HUES6 (cell line): ENCODE measurements around the gene HM13.
"Not testable (repeated sequence)": the region's sequence is repeated elsewhere in the genome, so short reads cannot be mapped to it uniquely, and the experiment has no call there.

ENCODE experiments used
- H3K27ac ChIP-seq: 2 replicates; pipeline ENCODE4 v1.7.0; 2013; ENCODE audit warnings: low read depth, mild to moderate bottlenecking, low read length, inconsistent platforms
- H3K27me3 ChIP-seq: 2 replicates; pipeline ENCODE4 v1.6.1; 2013; ENCODE audit warnings: low read length; ENCODE audit not compliant: control insufficient read depth, insufficient read depth
- H3K36me3 ChIP-seq: 2 replicates; pipeline ENCODE4 v1.6.1; 2013; ENCODE audit warnings: low read length; ENCODE audit not compliant: control insufficient read depth, insufficient read depth
- H3K4me1 ChIP-seq: 2 replicates; pipeline ENCODE4 v1.6.1; 2013; ENCODE audit warnings: low read length; ENCODE audit not compliant: control insufficient read depth, insufficient read depth
- H3K4me3 ChIP-seq: 2 replicates; pipeline ENCODE4 v1.5.1; 2013; ENCODE audit warnings: low read depth, low read length
- H3K9ac ChIP-seq: one replicate; pipeline ENCODE4 v1.6.1; 2013; ENCODE audit warnings: mild to moderate bottlenecking, low read length
- H3K9me3 ChIP-seq: 2 replicates; pipeline ENCODE4 v1.6.1; 2013; ENCODE audit warnings: low read depth, low read length; ENCODE audit not compliant: control insufficient read depth, insufficient read depth

HM13 gene

DNA sequence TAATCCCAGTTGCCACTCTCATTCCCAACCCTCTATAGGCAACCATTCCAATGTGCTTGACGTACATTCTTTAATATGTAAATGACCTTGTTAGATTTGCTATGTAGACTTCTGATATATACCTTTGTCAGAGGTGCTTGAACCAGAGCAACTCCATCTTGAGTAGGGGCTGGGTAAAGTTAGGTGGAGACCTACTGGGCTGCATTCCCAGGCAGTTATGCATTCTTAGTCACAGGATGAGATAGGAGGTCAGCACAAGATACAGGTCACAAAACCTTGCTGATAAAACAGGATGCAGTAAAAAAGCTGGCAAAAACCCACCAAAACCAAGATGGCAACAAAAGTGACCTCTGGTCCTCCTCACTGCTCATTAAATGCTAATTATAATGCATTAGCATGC, 8.3 kb upstream of the HM13 start:
- H3K4me3 ChIP-seq, result no peak overlapping the region
- H3K9me3 ChIP-seq, result peaks cover 16% of the 10 kb centered on the region; the same call in 1 of the 2 replicates
- H3K36me3 ChIP-seq, result no peaks in the 10 kb centered on the region

DNA sequence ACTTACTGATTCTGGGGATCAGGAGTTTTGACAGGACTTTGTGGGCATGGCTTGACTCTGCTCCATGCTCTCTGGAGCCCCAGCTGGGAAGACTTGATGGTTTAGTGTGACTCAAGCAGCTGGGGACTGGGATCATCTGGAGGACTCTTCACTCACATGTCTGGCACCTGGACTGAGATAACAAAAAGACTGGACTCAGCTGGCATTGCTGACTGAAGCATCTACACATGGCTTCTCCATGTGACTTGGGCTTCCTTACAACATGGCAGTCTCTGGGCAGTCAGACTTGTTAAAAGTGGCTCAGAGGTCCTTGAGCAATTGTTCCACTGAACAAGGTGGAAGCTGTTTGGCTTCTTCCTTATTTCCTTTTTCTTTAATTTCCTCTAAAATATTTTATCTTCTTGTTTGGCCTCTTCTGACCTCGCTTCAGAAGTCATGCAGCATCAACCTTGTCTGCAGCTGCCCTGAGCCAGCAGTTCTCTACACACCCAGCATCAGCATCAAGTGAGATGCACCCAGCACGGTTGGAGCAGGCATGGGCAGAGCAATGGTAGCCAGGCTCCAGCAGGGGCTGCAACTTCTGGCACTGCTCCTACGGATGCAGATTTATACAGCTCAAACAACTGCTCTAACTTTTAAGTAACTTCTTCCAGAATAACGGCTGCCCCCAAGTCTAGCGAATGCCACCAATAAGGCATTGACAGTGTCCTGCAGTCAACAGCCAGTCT, 5.6 kb upstream of the HM13 start:
- H3K9me3 ChIP-seq, result peaks cover 14% of the 10 kb centered on the region; the same call in 1 of the 2 replicates
- H3K27me3 ChIP-seq, result no peaks in the 10 kb centered on the region; the same call in 1 of the 2 replicates
- H3K4me1 ChIP-seq, result peaks cover 5% of the 10 kb centered on the region; the same call in 1 of the 2 replicates
- no peaks in the 10 kb centered on the region for H3K36me3 ChIP-seq
- no peak overlapping the region for H3K27ac ChIP-seq
- no peak overlapping the region for H3K4me3 ChIP-seq
- H3K9ac ChIP-seq, result no peak overlapping the region

More for the DNA sequence above, 8.3 kb upstream of the HM13 start:
- Histone ChIP-seq H3K27me3 (no peaks in the 10 kb centered on the region; the same call in 1 of the 2 replicates), H3K27ac (no peak overlapping the region), H3K9ac (no peak overlapping the region), H3K4me1 (peaks cover 5% of the 10 kb centered on the region; the same call in 1 of the 2 replicates)

DNA sequence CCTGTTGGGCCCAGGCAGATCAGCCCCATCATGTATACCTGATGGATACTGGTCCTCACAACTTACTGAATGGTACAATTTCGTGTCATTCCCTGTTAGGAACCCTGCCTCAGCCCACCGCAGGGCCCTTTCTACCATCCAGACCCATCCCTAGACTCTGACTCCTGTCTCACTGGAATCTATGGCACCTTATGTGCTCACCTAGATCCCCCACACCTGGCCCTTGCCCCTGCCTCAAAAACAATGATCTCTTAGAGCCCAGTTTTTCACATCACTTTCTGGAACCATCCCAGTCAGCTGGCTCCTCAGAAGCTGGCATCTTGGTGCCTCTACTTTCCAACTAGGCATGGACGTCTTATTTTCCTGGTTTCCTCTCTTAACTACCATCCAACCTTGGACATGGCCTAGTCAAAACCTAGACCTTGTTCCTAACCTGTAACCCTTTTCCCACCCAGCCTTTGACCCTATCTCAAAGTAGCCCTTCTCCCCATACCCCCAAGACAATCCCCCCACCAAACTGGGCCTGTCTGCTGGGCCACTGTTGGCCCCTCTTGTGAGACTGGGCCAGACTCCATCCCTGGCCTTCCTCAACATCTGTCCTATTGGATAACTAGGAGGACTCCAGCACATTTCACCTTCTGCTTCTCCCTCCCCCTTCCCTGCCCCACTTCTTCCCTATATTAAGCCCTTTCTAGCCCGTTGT, 981 bp downstream of the HM13 start:
- H3K4me3 ChIP-seq, result peak overlapping the region; percentile 82
- H3K27me3 ChIP-seq, result no peaks in the 10 kb centered on the region
- H3K4me1 ChIP-seq, result peaks cover 22% of the 10 kb centered on the region
- H3K27ac ChIP-seq, result peak overlapping the region; percentile 42; the same call in 1 of the 2 replicates
- peak overlapping the region; percentile 94 for H3K9ac ChIP-seq
- H3K9me3 ChIP-seq, result no peaks in the 10 kb centered on the region; the same call in 1 of the 2 replicates
- H3K36me3 ChIP-seq, result peaks cover 22% of the 10 kb centered on the region

DNA sequence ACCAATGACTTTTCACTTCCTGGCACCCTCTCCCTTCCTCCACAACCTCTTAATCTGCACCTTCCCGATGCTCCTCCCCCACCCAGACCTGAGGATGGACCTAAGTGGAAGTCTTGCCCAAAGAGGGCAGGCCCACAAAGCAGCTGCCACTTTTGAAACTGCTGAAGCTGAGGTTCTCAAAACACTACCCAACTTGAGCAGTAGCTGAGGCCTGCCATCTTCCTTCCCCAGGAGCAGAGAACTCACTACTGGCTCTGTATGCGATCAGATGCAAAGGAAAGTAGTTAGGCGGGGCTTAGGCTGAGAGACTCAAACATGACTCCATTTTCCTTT, 1.5 kb downstream of the HM13 start:
- Histone ChIP-seq H3K27ac (no peak overlapping the region), H3K36me3 (peaks cover 25% of the 10 kb centered on the region), H3K27me3 (no peaks in the 10 kb centered on the region), H3K9me3 (no peaks in the 10 kb centered on the region), H3K4me3 (peak overlapping the region; percentile 82), H3K4me1 (peaks cover 22% of the 10 kb centered on the region), H3K9ac (no peak overlapping the region)

DNA sequence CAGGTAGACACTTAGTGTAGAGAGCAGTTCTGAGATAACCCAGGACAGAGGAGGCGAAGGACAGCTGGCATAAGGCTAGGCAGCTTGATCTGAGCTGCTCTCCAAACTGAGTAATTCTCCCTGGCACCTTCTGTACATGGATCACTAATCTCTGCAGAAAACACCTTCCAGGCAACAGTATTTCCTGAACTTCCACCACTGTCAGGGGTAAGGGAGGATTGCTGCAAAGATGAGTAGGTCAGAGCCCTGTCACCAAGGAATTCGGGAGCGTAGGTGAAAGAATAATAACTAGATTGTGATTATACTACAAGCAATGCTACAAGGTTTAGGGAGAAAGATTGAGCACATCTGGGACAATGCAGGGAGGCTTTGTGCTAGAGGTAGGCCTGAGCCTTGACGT, 1.9 kb downstream of the HM13 start:
- Histone ChIP-seq H3K36me3 (peaks cover 28% of the 10 kb centered on the region), H3K27ac (no peak overlapping the region), H3K27me3 (no peaks in the 10 kb centered on the region), H3K4me3 (peak overlapping the region; percentile 82), H3K9me3 (no peaks in the 10 kb centered on the region), H3K9ac (no peak overlapping the region), H3K4me1 (peaks cover 22% of the 10 kb centered on the region)

DNA sequence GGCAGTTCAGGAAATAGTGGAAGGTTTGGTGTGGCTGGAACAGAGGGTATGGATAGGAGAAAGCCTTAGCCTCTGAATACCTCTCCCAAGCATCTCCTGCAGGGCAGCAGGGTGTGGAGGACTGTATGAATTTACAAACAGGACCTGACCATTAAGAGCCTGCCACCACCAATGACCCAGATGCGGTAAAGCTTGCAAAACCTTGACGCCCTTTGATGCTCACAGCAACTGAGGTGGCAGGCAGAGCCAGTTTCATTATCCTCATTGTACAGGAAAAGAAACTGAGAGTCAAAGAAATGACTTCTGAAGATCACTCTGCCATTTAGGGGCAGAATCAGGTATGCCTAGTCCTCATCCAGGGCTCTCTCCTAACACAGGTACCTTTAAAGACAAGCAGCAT, 2.4 kb downstream of the HM13 start:
- peaks cover 22% of the 10 kb centered on the region for H3K4me1 ChIP-seq
- H3K27ac ChIP-seq, result no peak overlapping the region
- no peak overlapping the region for H3K4me3 ChIP-seq
- peaks cover 28% of the 10 kb centered on the region for H3K36me3 ChIP-seq
- no peaks in the 10 kb centered on the region for H3K9me3 ChIP-seq
- H3K9ac ChIP-seq, result no peak overlapping the region
- H3K27me3 ChIP-seq, result no peaks in the 10 kb centered on the region

DNA sequence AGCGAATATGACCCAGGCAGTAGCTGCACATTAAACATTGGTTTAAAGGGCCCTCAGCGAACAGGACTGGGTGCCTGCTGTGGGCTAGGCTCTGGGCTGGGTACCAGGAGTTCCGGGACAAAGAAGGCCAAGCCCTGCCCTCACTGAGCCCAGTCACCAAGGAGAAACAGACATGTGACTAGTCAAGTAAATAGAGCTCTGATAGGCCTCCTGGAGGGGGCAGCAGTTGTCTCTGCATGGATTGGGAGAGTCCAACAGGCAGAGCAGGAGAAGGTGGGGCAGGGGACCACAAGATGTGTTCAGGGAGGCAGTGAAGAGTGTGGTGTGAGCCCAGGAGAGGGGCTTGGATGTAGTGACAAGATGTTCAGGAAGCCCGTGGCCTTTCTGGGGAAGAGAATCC, 3.1 kb downstream of the HM13 start:
- Histone ChIP-seq H3K9ac (no peak overlapping the region), H3K36me3 (peaks cover 31% of the 10 kb centered on the region), H3K4me1 (peaks cover 22% of the 10 kb centered on the region), H3K9me3 (no peaks in the 10 kb centered on the region), H3K27ac (no peak overlapping the region), H3K27me3 (no peaks in the 10 kb centered on the region), H3K4me3 (no peak overlapping the region)

DNA sequence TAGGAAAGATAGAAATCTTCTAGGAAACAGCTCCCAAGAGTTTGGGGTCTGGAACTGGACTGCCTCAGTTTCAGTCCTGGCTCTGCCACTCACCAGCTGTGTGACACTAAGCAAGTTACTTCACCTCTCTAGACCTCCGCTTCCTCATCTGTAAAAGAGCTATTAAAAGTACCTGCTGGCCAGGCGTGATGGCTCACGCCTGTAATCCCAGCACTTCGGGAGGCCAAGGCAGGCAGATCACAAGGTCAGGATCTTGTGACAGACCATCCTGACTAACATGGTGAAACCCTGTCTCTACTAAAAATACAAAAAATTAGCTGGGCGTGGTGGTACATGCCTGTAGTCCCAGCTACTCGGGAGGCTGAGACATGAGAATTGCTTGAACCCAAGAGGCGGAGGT, 7.0 kb downstream of the HM13 start:
- H3K4me1 ChIP-seq, H3K9ac ChIP-seq, H3K27me3 ChIP-seq, H3K4me3 ChIP-seq, H3K27ac ChIP-seq, H3K9me3 ChIP-seq: not testable (repeated sequence)
- H3K36me3 ChIP-seq, result peaks cover 42% of the 10 kb centered on the region

DNA sequence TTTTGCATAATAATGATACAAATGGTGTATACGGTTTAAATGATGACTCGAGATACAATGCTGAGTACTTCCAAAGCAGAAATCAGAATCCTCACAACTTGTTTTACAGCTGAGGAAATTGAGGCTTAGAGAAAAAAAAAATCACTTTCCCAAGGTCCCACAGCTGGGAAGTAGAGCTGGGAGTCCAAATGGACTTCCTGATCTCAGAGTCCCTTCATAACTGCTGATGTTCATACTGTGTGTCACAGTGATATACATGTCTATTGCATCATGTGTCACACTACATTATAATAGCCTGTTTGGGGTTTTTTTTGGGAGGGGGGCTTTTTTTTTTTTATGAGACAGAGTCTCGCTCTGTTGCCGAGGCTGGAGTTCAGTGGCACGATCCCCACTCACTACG, 8.5 kb downstream of the HM13 start:
- H3K27me3 ChIP-seq, result no peaks in the 10 kb centered on the region

DNA sequence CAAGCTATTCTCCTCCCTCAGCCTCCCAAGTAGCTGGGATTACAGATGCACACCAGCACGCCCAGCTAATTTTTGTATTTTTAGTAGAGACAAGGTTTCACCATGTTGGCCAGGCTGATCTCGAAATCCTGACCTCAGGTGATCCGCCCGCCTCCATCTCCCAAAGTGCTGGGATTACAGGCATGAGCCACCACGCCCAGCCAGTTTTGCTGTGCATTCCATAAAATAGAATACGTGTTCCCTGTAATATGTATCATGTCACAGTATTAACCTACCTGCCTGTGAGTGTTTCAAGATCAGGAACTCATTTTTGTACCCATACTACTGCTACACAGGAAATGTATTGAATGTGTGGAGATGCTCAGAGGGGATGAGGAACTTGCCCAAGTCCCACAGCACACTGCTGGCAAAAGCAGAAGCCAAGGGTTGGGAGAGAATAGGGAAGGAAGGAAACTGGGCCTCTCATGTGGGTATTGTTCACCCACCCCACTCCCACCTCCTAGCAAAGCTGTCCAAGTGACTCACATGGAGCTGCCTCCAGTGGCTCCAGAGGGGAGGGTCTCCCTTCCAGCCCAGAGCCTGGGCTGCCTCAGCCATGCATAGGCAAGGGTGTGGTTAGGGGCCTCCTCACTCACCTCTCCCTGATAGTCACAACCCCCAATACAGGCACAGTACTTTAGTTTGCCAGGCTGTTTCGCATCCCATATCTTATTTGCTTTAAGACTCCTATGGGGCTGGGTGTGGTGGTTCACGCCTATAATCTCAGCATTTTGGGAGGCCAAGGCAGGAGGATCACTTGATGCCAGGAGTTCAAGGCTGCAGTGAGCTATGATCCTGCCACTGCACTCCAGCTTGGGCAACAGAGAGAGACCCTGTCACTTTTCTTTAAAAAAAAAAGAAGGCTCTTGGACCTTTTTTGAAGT, 9.4 kb downstream of the HM13 start:
- Histone ChIP-seq H3K4me1 (no peaks in the 10 kb centered on the region; the same call in 1 of the 2 replicates), H3K36me3 (peaks cover 55% of the 10 kb centered on the region), H3K27me3 (no peaks in the 10 kb centered on the region), H3K4me3 (no peak overlapping the region), H3K9me3 (no peaks in the 10 kb centered on the region), H3K9ac (peak overlapping the region; percentile 3), H3K27ac (no peak overlapping the region)

More for the DNA sequence above, 8.5 kb downstream of the HM13 start:
- Histone ChIP-seq H3K9ac (no peak overlapping the region), H3K27ac (no peak overlapping the region), H3K9me3 (no peaks in the 10 kb centered on the region), H3K4me3 (no peak overlapping the region), H3K4me1 (no peaks in the 10 kb centered on the region; the same call in 1 of the 2 replicates), H3K36me3 (peaks cover 46% of the 10 kb centered on the region)
